ENCODE measurements around the gene PSME1. TPM values are rescaled to one million over a fixed set of nuclear protein-coding genes. Genes with fewer than 3 reads are reported as not detected.

Gene PSME1
- total and polyA plus RNA-seq, 4 donors: 63.3 to 237 (median 101) TPM

GRCh38 chr14:24178399-24179178 is 42.6 kb downstream of the PSME1 start:
- Histone ChIP-seq H3K27me3 (ENCODE audit: control insufficient read depth in 4 of 4, insufficient read depth in 4 of 4, low read length in 3 of 4) (no peaks in the 10 kb centered on the region), H3K4me1 (ENCODE audit: control insufficient read depth in 4 of 4, insufficient read depth in 4 of 4, low read length in 3 of 4) (peaks cover 0 to 22% (median 14%) of the 10 kb centered on the region in 4 donors), H3K9me3 (ENCODE audit: control insufficient read depth in 4 of 4, low read length in 3 of 4) (no peaks in the 10 kb centered on the region), H3K9ac (ENCODE audit: low read depth in 1 of 2, low read length in 2 of 2) (no peak overlapping the region), H3K36me3 (ENCODE audit: control insufficient read depth in 4 of 4, insufficient read depth in 3 of 4, low read depth in 1 of 4, low read length in 3 of 4) (peaks cover 13 to 63% (median 23%) of the 10 kb centered on the region in 4 donors), H3K27ac (ENCODE audit: low read depth in 1 of 2, low read length in 2 of 2) (peak overlapping the region; percentile 61 to 72), H3K4me3 (ENCODE audit: low read depth in 1 of 3, low read length in 3 of 3) (no peak overlapping the region)
- DNase-seq (ENCODE audit: low spot score): no peak
- TF ChIP-seq ATF3 (IDR thresholded peaks at IDR 0.05): no peak
- no peak for TF ChIP-seq ZBTB33 (IDR thresholded peaks at IDR 0.05)
- no peak for TF ChIP-seq JUND (IDR thresholded peaks at IDR 0.05)
- no peak for TF ChIP-seq MAX (IDR thresholded peaks at IDR 0.05)
- 80% methylated on average over 12 of the region's 12 CpGs for WGBS

- Histone ChIP-seq H3K4me1 (ENCODE audit: control insufficient read depth in 4 of 4, insufficient read depth in 4 of 4, low read length in 3 of 4) (peaks cover 0 to 22% (median 14%) of the 10 kb centered on the region in 4 donors), H3K36me3 (ENCODE audit: control insufficient read depth in 4 of 4, insufficient read depth in 3 of 4, low read depth in 1 of 4, low read length in 3 of 4) (peaks cover 18 to 70% (median 25%) of the 10 kb centered on the region in 4 donors), H3K9me3 (ENCODE audit: control insufficient read depth in 4 of 4, low read length in 3 of 4) (no peaks in the 10 kb centered on the region), H3K4me3 (ENCODE audit: low read depth in 1 of 3, low read length in 3 of 3) (no peak overlapping the region), H3K27ac (ENCODE audit: low read depth in 1 of 2, low read length in 2 of 2) (peak overlapping the region; percentile 61 to 72), H3K27me3 (ENCODE audit: control insufficient read depth in 4 of 4, insufficient read depth in 4 of 4, low read length in 3 of 4) (no peaks in the 10 kb centered on the region), H3K9ac (ENCODE audit: low read depth in 1 of 2, low read length in 2 of 2) (no peak overlapping the region)
- TF ChIP-seq JUND (IDR thresholded peaks at IDR 0.05): no peak
- no peak for TF ChIP-seq HNF4G (IDR thresholded peaks at IDR 0.05)
- TF ChIP-seq MAX (IDR thresholded peaks at IDR 0.05): no peak
- TF ChIP-seq RXRA (IDR thresholded peaks at IDR 0.05): no peak
- TF ChIP-seq EGR1 (IDR thresholded peaks at IDR 0.05; ENCODE audit: low read depth in 2 of 2): no peak
- TF ChIP-seq REST (IDR thresholded peaks at IDR 0.05): no peak
- TF ChIP-seq NR2F2 (IDR thresholded peaks at IDR 0.05): no peak
- no peak for TF ChIP-seq HNF4A (conservative IDR thresholded peaks at IDR 0.05)
- TF ChIP-seq CTCF (IDR thresholded peaks at IDR 0.05; ENCODE audit: low read depth, low read length, missing input control): no peak
- no peak for TF ChIP-seq TAF1 (conservative IDR thresholded peaks at IDR 0.05)
- TF ChIP-seq FOXA2 (IDR thresholded peaks at IDR 0.05): no peak
- no peak for TF ChIP-seq RAD21 (IDR thresholded peaks at IDR 0.05)
- no peak for TF ChIP-seq ATF3 (IDR thresholded peaks at IDR 0.05)
- TF ChIP-seq SP1 (IDR thresholded peaks at IDR 0.05): no peak
- TF ChIP-seq FOXA1 (IDR thresholded peaks at IDR 0.05): no peak
- TF ChIP-seq YY1 (IDR thresholded peaks at IDR 0.05): no peak
- TF ChIP-seq ZBTB33 (IDR thresholded peaks at IDR 0.05): no peak
- TF ChIP-seq GABPA (IDR thresholded peaks at IDR 0.05 in 1 of 2, conservative IDR thresholded peaks at IDR 0.05 in 1 of 2): no peak
- WGBS: 89% methylated on average over 14 of the region's 14 CpGs
- DNase-seq (ENCODE audit: low spot score): no peak
Measured at GRCh38 chr14:24179294-24179960, 43.4 kb downstream of the PSME1 start.
